MM.1S (cell line): ENCODE measurements around the gene PCNT.
"Not testable (repeated sequence)": the region's sequence is repeated elsewhere in the genome, so short reads cannot be mapped to it uniquely, and the experiment has no call there.

ENCODE experiments used
- DNase-seq: peaks from one replicate; pipeline ENCODE4 v3.0.0-alpha.2; 2015
- H2AFZ ChIP-seq: fragments of 300-600 bp; sonication (generic); 2 replicates; pipeline ENCODE4 v1.6.0; 2016; ENCODE audit warnings: antibody characterized with exemption, low read length
- H3F3A ChIP-seq: fragments of 300-600 bp; sonication (generic); 2 replicates; pipeline ENCODE4 v1.6.1; 2016; ENCODE audit warnings: mild to moderate bottlenecking, antibody characterized with exemption, low read length, moderate library complexity, mixed read lengths; ENCODE audit not compliant: insufficient read depth
- H3K27ac ChIP-seq: fragments of 300-600 bp; sonication (generic); 2 replicates; pipeline ENCODE4 v1.5.1; 2016; ENCODE audit warnings: mild to moderate bottlenecking, low read length
- H3K27me3 ChIP-seq: fragments of 300-600 bp; sonication (generic); replicated peaks from 2 replicates; pipeline ENCODE4 v1.6.0; 2016; ENCODE audit warnings: low read length; ENCODE audit not compliant: insufficient read depth
- H3K36me3 ChIP-seq: fragments of 300-600 bp; sonication (generic); replicated peaks from 2 replicates; pipeline ENCODE4 v1.6.1; 2016; ENCODE audit warnings: mild to moderate bottlenecking, low read length, mixed read lengths; ENCODE audit not compliant: insufficient read depth
- H3K4me1 ChIP-seq: fragments of 300-600 bp; sonication (generic); 2 replicates; pipeline ENCODE4 v1.6.1; 2016; ENCODE audit warnings: low read length, mixed read lengths
- H3K4me2 ChIP-seq: fragments of 300-600 bp; sonication (generic); 2 replicates; pipeline ENCODE4 v1.6.0; 2016; ENCODE audit warnings: low read depth, low read length
- H3K4me3 ChIP-seq: fragments of 300-600 bp; sonication (generic); 2 replicates; pipeline ENCODE4 v1.5.1; 2016; ENCODE audit warnings: low read length, mixed read lengths
- H3K79me2 ChIP-seq: fragments of 300-600 bp; sonication (generic); 2 replicates; pipeline ENCODE4 v1.6.1; 2016; ENCODE audit warnings: mixed run types, low read length, mixed read lengths
- H3K9ac ChIP-seq: fragments of 300-600 bp; sonication (generic); 2 replicates; pipeline ENCODE4 v1.6.1; 2016; ENCODE audit warnings: low read length, mixed read lengths
- H3K9me2 ChIP-seq: fragments of 300-600 bp; sonication (generic); replicated peaks from 2 replicates; pipeline ENCODE4 v1.6.1; 2016; ENCODE audit warnings: mild to moderate bottlenecking, low read length, mixed read lengths; ENCODE audit not compliant: insufficient read depth
- H3K9me3 ChIP-seq: fragments of 300-600 bp; sonication (generic); replicated peaks from 2 replicates; pipeline ENCODE4 v1.6.1; 2016; ENCODE audit warnings: mild to moderate bottlenecking, low read length, mixed read lengths; ENCODE audit not compliant: insufficient read depth
- H4K20me1 ChIP-seq: fragments of 300-600 bp; sonication (generic); 2 replicates; pipeline ENCODE4 v1.6.1; 2016; ENCODE audit warnings: mild to moderate bottlenecking, low read length, moderate library complexity, mixed read lengths; ENCODE audit not compliant: insufficient read depth
- CTCF ChIP-seq: fragments of 300-600 bp; sonication (generic); IDR thresholded peaks from 2 replicates; pipeline ENCODE4 v1.5.1; 2016; ENCODE audit warnings: antibody characterized with exemption, low read length, mixed read lengths
- EZH2 ChIP-seq: fragments of 300-600 bp; sonication (generic); optimal IDR thresholded peaks from 2 replicates; pipeline ENCODE3; 2017; ENCODE audit warnings: low read depth, mild to moderate bottlenecking, antibody characterized with exemption, low read length, mixed read lengths
- EZH2phosphoT487 ChIP-seq: fragments of 300-600 bp; sonication (generic); IDR thresholded peaks from 2 replicates; pipeline ENCODE4 v1.6.1; 2018; ENCODE audit warnings: antibody characterized with exemption, low read length

PCNT gene

GRCh38 chr21:46429754-46430681 is 106.1 kb downstream of the PCNT start:
- Histone ChIP-seq H3K9me2 (no peaks in the 10 kb centered on the region), H2AFZ (no peak overlapping the region), H3K4me2 (no peak overlapping the region), H3K27ac (no peak overlapping the region), H3K79me2 (no peaks in the 10 kb centered on the region), H3K9ac (no peak overlapping the region), H3K9me3 (no peaks in the 10 kb centered on the region), H4K20me1 (no peaks in the 10 kb centered on the region), H3K4me1 (no peaks in the 10 kb centered on the region), H3F3A (no peaks in the 10 kb centered on the region), H3K36me3 (peaks cover 12% of the 10 kb centered on the region; the same call in 1 of the 2 replicates), H3K4me3 (no peak overlapping the region), H3K27me3 (no peaks in the 10 kb centered on the region)
- DNase-seq, result no peak
- TF ChIP-seq EZH2phosphoT487 (no peak), CTCF (no peak), EZH2 (no peak)

- Histone ChIP-seq H3K27me3 (no peaks in the 10 kb centered on the region), H4K20me1 (no peaks in the 10 kb centered on the region), H3K79me2 (no peaks in the 10 kb centered on the region), H3K9me2 (no peaks in the 10 kb centered on the region), H3K4me3 (no peak overlapping the region), H3K36me3 (peaks cover 17% of the 10 kb centered on the region), H3K9ac (no peak overlapping the region), H3K4me1 (no peaks in the 10 kb centered on the region), H3K27ac (no peak overlapping the region), H3K4me2 (no peak overlapping the region), H3K9me3 (no peaks in the 10 kb centered on the region), H3F3A (no peaks in the 10 kb centered on the region), H2AFZ (no peak overlapping the region)
- TF ChIP-seq EZH2 (no peak), EZH2phosphoT487 (no peak), CTCF (no peak)
- DNase-seq, result no peak
Observed at GRCh38 chr21:46431448-46431847, 107.5 kb downstream of the PCNT start.

- H3F3A ChIP-seq, result no peaks in the 10 kb centered on the region
- H3K9me2 ChIP-seq, result no peaks in the 10 kb centered on the region
- H3K79me2 ChIP-seq, result no peaks in the 10 kb centered on the region
- no peaks in the 10 kb centered on the region for H3K4me1 ChIP-seq
- TF ChIP-seq EZH2 (no peak), CTCF (no peak), EZH2phosphoT487 (no peak)
- H2AFZ ChIP-seq, result no peak overlapping the region
- H3K36me3 ChIP-seq, result peaks cover 22% of the 10 kb centered on the region
- no peaks in the 10 kb centered on the region for H4K20me1 ChIP-seq
- DNase-seq, result no peak
- H3K9me3 ChIP-seq, result no peaks in the 10 kb centered on the region
- no peak overlapping the region for H3K9ac ChIP-seq
- no peak overlapping the region for H3K4me3 ChIP-seq
- H3K4me2 ChIP-seq, result no peak overlapping the region
- no peak overlapping the region for H3K27ac ChIP-seq
- H3K27me3 ChIP-seq, result no peaks in the 10 kb centered on the region
Observed at GRCh38 chr21:46431884-46432488, 108.0 kb downstream of the PCNT start.

GRCh38 chr21:46433116-46433515 is 109.2 kb downstream of the PCNT start:
- not testable (repeated sequence) for H2AFZ ChIP-seq, H3F3A ChIP-seq, H3K9me3 ChIP-seq, H3K4me2 ChIP-seq, H3K9me2 ChIP-seq, H3K4me1 ChIP-seq, H3K9ac ChIP-seq, H3K27me3 ChIP-seq, H3K27ac ChIP-seq, DNase-seq, H4K20me1 ChIP-seq, H3K4me3 ChIP-seq, H3K79me2 ChIP-seq
- peaks cover 26% of the 10 kb centered on the region for H3K36me3 ChIP-seq
